Mesenchymal stem cell (in vitro differentiated cells and primary cell): ENCODE results near the gene RBM45.
A peak's percentile ranks its signal among the peaks of the same experiment; 100 is the strongest.

ENCODE experiments used
- DNase-seq: peaks from one replicate; pipeline ENCODE4 v3.0.0-alpha.2; 2013
- H2AFZ ChIP-seq: one replicate; pipeline ENCODE4 v1.6.1; 2013; ENCODE audit warnings: low read depth, mild to moderate bottlenecking, control low read depth, inconsistent platforms, low read length, moderate library complexity
- H2AK5ac ChIP-seq: 2 replicates; pipeline ENCODE4 v1.6.1; 2013; ENCODE audit warnings: low read length, moderate library complexity, mild to moderate bottlenecking, inconsistent platforms; ENCODE audit not compliant: severe bottlenecking
- H2BK120ac ChIP-seq: one replicate; pipeline ENCODE4 v1.6.1; 2013; ENCODE audit warnings: low read depth, mild to moderate bottlenecking, inconsistent platforms, low read length, moderate library complexity
- H2BK12ac ChIP-seq, 2 experiments: one replicate each; pipeline ENCODE4 v1.6.1; 2013; ENCODE audit warnings: inconsistent platforms in 2 of 2, low read length in 2 of 2, mild to moderate bottlenecking in 2 of 2, moderate library complexity in 2 of 2, control low read depth in 1 of 2
- H2BK15ac ChIP-seq: one replicate; pipeline ENCODE4 v1.6.1; 2013; ENCODE audit warnings: mild to moderate bottlenecking, low read depth, inconsistent platforms; ENCODE audit not compliant: poor library complexity, severe bottlenecking
- H2BK5ac ChIP-seq: 2 replicates; pipeline ENCODE4 v1.6.1; 2013; ENCODE audit warnings: low read depth, mild to moderate bottlenecking, low read length, control low read depth, inconsistent platforms; ENCODE audit not compliant: poor library complexity, severe bottlenecking
- H3K14ac ChIP-seq, 2 experiments: one replicate each; pipeline ENCODE4 v1.6.1; 2013; ENCODE audit warnings: inconsistent platforms in 2 of 2, low read length in 2 of 2, control low read depth in 1 of 2, mild to moderate bottlenecking in 1 of 2, moderate library complexity in 1 of 2
- H3K18ac ChIP-seq, 2 experiments: one replicate each; pipeline ENCODE4 v1.6.1; 2013; ENCODE audit warnings: inconsistent platforms in 2 of 2, low read length in 2 of 2, control low read depth in 1 of 2, low read depth in 1 of 2, mild to moderate bottlenecking in 1 of 2
- H3K23ac ChIP-seq, 2 experiments: one replicate each; pipeline ENCODE4 v1.6.1; 2013; ENCODE audit warnings: inconsistent platforms in 2 of 2, low read length in 2 of 2, mild to moderate bottlenecking in 2 of 2, moderate library complexity in 2 of 2, control low read depth in 1 of 2
- H3K27ac ChIP-seq: 2 replicates; pipeline ENCODE4 v1.5.1; 2013; ENCODE audit warnings: mild to moderate bottlenecking, moderate library complexity, low read length, control low read depth, inconsistent platforms; ENCODE audit not compliant: poor library complexity, severe bottlenecking
- H3K27me3 ChIP-seq, 2 experiments: 2 replicates each; pipeline versions ENCODE4 v1.6.1 to v1.7.0; 2013; ENCODE audit warnings: low read length in 2 of 2, mild to moderate bottlenecking in 2 of 2, moderate library complexity in 2 of 2, control low read depth in 1 of 2, inconsistent platforms in 1 of 2; ENCODE audit not compliant: control insufficient read depth in 1 of 2, insufficient read depth in 1 of 2
- H3K36me3 ChIP-seq, 2 experiments: 2 replicates each; pipeline versions ENCODE4 v1.6.1 to v1.7.0; 2013; ENCODE audit warnings: low read length in 2 of 2, control low read depth in 1 of 2, inconsistent platforms in 1 of 2, low read depth in 1 of 2, mild to moderate bottlenecking in 1 of 2; ENCODE audit not compliant: insufficient read depth in 2 of 2, control insufficient read depth in 1 of 2
- H3K4ac ChIP-seq, 2 experiments: one replicate each; pipeline ENCODE4 v1.6.1; 2013; ENCODE audit warnings: inconsistent platforms in 2 of 2, low read length in 2 of 2, mild to moderate bottlenecking in 2 of 2, moderate library complexity in 2 of 2, control low read depth in 1 of 2, low read depth in 1 of 2
- H3K4me1 ChIP-seq: 2 replicates; pipeline ENCODE4 v1.6.1; 2013; ENCODE audit warnings: low read depth, low read length, control low read depth; ENCODE audit not compliant: control insufficient read depth, insufficient read depth
- H3K4me2 ChIP-seq: 2 replicates; pipeline ENCODE4 v1.6.1; 2013; ENCODE audit warnings: low read length, mild to moderate bottlenecking, inconsistent platforms; ENCODE audit not compliant: poor library complexity, severe bottlenecking
- H3K4me3 ChIP-seq, 2 experiments: 2 replicates each; pipeline versions ENCODE4 v1.5.1 to v1.7.0; 2013; ENCODE audit warnings: low read length in 2 of 2, mild to moderate bottlenecking in 2 of 2, control low read depth in 1 of 2, low read depth in 1 of 2; ENCODE audit not compliant: insufficient read depth in 1 of 2
- H3K79me1 ChIP-seq: replicated peaks from 2 replicates; pipeline ENCODE4 v1.6.1; 2013; ENCODE audit warnings: mild to moderate bottlenecking, control low read depth, low read length, inconsistent platforms; ENCODE audit not compliant: poor library complexity, severe bottlenecking
- H3K9ac ChIP-seq: 2 replicates; pipeline ENCODE4 v1.7.0; 2013; ENCODE audit warnings: mild to moderate bottlenecking, low read length, moderate library complexity
- H3K9me3 ChIP-seq: 2 replicates; pipeline ENCODE4 v1.7.0; 2013; ENCODE audit warnings: mild to moderate bottlenecking, low read length; ENCODE audit not compliant: control insufficient read depth
- H4K8ac ChIP-seq: one replicate; pipeline ENCODE4 v1.6.1; 2013; ENCODE audit warnings: inconsistent platforms, mild to moderate bottlenecking, low read length, moderate library complexity
- H4K91ac ChIP-seq: one replicate; pipeline ENCODE4 v1.6.1; 2013; ENCODE audit warnings: mild to moderate bottlenecking, low read length, inconsistent platforms
- WGBS: methylation state at CpG from one replicate; pipeline ENCODE4 v1.1.7; 2013; ENCODE audit warnings: mixed read lengths; 5-methylcytosine and 5-hydroxymethylcytosine counted together

Gene RBM45

GRCh38 chr2:178136321-178137025 is 24.2 kb downstream of the RBM45 start:
- Histone ChIP-seq H3K27me3 (no peaks in the 10 kb centered on the region), H2BK15ac (no peak overlapping the region), H3K4me2 (no peak overlapping the region), H4K91ac (no peak overlapping the region), H3K36me3 (peaks cover 0 to 27% of the 10 kb centered on the region in 2 experiments), H3K9ac (no peak overlapping the region), H2AK5ac (no peak overlapping the region), H2BK12ac (no peak overlapping the region), H3K4me1 (no peaks in the 10 kb centered on the region), H3K23ac (no peak overlapping the region), H3K9me3 (no peaks in the 10 kb centered on the region), H3K79me1 (no peaks in the 10 kb centered on the region), H4K8ac (no peak overlapping the region), H3K27ac (no peak overlapping the region), H3K4me3 (no peak overlapping the region), H2BK120ac (no peak overlapping the region), H2AFZ (no peak overlapping the region), H2BK5ac (no peak overlapping the region), H3K4ac (no peak overlapping the region), H3K14ac (no peak overlapping the region), H3K18ac (no peak overlapping the region)
- DNase-seq: no peak
- 96% methylated on average over 5 of the region's 5 CpGs for WGBS

DNA sequence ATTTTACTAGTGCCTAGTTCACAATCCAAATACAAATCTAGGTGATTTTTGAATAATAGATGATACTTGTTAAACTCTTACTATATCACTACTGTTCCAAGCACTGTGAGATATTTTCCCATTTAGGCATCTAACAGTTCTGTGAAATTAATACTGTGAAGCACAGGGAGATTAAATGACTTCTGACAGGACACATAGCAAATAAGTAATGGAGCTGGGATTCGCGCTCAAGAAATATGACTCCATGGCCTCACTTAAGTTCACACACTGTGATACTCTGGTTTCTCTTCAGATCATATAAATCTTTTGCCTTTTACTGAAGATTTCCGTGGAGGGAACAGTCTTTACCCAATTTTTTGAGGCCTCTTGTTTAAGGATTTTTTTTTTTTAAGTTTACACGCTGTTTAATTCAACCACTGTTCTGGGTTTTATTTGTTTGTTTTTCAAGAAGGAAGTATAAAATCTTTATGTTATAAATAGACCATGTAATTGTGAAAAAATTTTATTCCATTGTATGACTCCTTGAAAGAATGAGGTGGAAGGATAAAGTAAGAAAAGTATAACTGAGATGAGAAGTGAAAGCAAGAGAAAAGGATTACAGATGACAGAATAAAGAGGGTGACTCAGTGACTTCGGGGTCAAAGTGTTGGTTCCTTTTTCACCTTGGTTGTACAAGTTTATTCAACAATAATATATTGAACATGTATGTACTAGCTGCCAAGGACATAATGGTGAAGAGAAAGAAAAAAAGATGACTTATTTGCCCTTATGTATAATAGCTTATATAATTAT is 30.2 kb downstream of the RBM45 start:
- H3K4ac ChIP-seq: no peak overlapping the region
- no peaks in the 10 kb centered on the region for H3K4me1 ChIP-seq
- H2AFZ ChIP-seq: no peak overlapping the region
- H3K4me2 ChIP-seq: no peak overlapping the region
- no peak overlapping the region for H3K27ac ChIP-seq
- no peak overlapping the region for H2BK120ac ChIP-seq
- H3K27me3 ChIP-seq: no peaks in the 10 kb centered on the region
- no peak overlapping the region for H3K9ac ChIP-seq
- no peak overlapping the region for H4K91ac ChIP-seq
- DNase-seq: peak; percentile 34
- H3K14ac ChIP-seq: no peak overlapping the region
- no peak overlapping the region for H3K23ac ChIP-seq
- no peaks in the 10 kb centered on the region for H3K9me3 ChIP-seq
- no peaks in the 10 kb centered on the region for H3K79me1 ChIP-seq
- no peak overlapping the region for H4K8ac ChIP-seq
- no peak overlapping the region for H3K18ac ChIP-seq
- H2AK5ac ChIP-seq: no peak overlapping the region
- no peak overlapping the region for H2BK15ac ChIP-seq
- 90% methylated on average over 4 of the region's 5 CpGs for WGBS
- H2BK12ac ChIP-seq: no peak overlapping the region
- no peak overlapping the region for H2BK5ac ChIP-seq
- no peaks in the 10 kb centered on the region for H3K36me3 ChIP-seq
- no peak overlapping the region for H3K4me3 ChIP-seq

- Histone ChIP-seq H3K9me3 (no peaks in the 10 kb centered on the region), H3K79me1 (no peaks in the 10 kb centered on the region), H3K36me3 (no peaks in the 10 kb centered on the region), H3K18ac (no peak overlapping the region), H3K4me3 (no peak overlapping the region), H2BK5ac (no peak overlapping the region), H4K91ac (no peak overlapping the region), H3K27me3 (no peaks in the 10 kb centered on the region), H3K4me1 (no peaks in the 10 kb centered on the region), H3K4ac (no peak overlapping the region), H2AFZ (no peak overlapping the region), H3K27ac (no peak overlapping the region), H2BK15ac (no peak overlapping the region), H2AK5ac (no peak overlapping the region), H2BK120ac (no peak overlapping the region), H3K4me2 (no peak overlapping the region), H3K23ac (no peak overlapping the region), H3K9ac (no peak overlapping the region), H4K8ac (no peak overlapping the region), H2BK12ac (no peak overlapping the region), H3K14ac (no peak overlapping the region)
- DNase-seq: no peak
Measured at GRCh38 chr2:178143481-178143880, 31.2 kb downstream of the RBM45 start.

DNA sequence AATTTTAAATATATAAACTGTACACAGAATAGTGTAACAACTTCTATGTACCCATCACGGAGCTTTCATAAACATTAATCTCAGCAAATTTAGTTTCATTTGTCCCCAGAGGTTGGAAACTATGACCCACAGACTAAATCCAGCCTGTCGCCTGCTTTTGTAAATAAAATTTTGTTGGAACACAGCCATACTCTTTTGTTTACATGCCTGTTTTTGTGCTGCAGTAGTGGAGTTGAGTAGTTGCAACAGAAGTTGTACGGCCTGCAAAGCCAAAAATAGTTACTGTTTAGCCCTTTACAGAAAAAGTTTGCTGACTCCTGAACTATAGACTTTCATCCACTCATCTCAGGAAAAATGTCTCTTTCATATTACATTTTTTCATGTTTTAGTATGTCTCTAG is 39.8 kb downstream of the RBM45 start:
- H4K8ac ChIP-seq: no peak overlapping the region
- H3K4me1 ChIP-seq: no peaks in the 10 kb centered on the region
- peak overlapping the region; percentile 3 for H3K9ac ChIP-seq
- no peak overlapping the region for H3K4ac ChIP-seq
- no peak overlapping the region for H2BK15ac ChIP-seq
- H3K18ac ChIP-seq: no peak overlapping the region
- no peak overlapping the region for H2BK12ac ChIP-seq
- H3K9me3 ChIP-seq: no peaks in the 10 kb centered on the region
- DNase-seq: peak; percentile 89
- no peak overlapping the region for H2BK120ac ChIP-seq
- no peak overlapping the region for H2BK5ac ChIP-seq
- no peak overlapping the region for H3K27ac ChIP-seq
- H3K4me3 ChIP-seq: no peak overlapping the region
- H2AK5ac ChIP-seq: no peak overlapping the region
- WGBS: 6% methylated on average over 2 of the region's 3 CpGs
- H3K36me3 ChIP-seq: no peaks in the 10 kb centered on the region
- H4K91ac ChIP-seq: no peak overlapping the region
- H3K23ac ChIP-seq: no peak overlapping the region
- H3K14ac ChIP-seq: no peak overlapping the region
- H3K27me3 ChIP-seq: no peaks in the 10 kb centered on the region
- H3K4me2 ChIP-seq: no peak overlapping the region
- no peaks in the 10 kb centered on the region for H3K79me1 ChIP-seq
- no peak overlapping the region for H2AFZ ChIP-seq
